C4-2B (cell line): ENCODE data around the gene ANXA2.

Source experiments
- CTCF ChIP-seq: fragments of 450-650 bp; conservative IDR thresholded peaks from 2 replicates; pipeline ENCODE4 v1.5.1; 2017; ENCODE audit warnings: mild to moderate bottlenecking
- ZFX ChIP-seq: fragments of 450-650 bp; IDR thresholded peaks from 2 replicates; pipeline ENCODE4 v1.6.1; 2017

GRCh38 chr15:60356832-60357231 lies 41.0 kb downstream of the ANXA2 start:
- TF ChIP-seq CTCF (no peak), ZFX (no peak)
